HepG2 (cell line): ENCODE results near the gene UGGT1. TPM values are rescaled to one million over a fixed set of nuclear protein-coding genes. Genes with fewer than 3 reads are reported as not detected.

Source experiments
- ATAC-seq: fragments of 200-7000 bp; cut with Tn5 transposase; 3 replicates; pipeline ENCODE4 v1.9.1; 2020; ENCODE audit warnings: mild to moderate bottlenecking, moderate library complexity
- BruUV-seq: library from RNA; stranded (reverse); fragments of 400-500 nt; replicated peaks from 2 replicates; lab custom pipeline; 2021; lab: Mats Ljungman, UMichigan
- CTCF ChIA-PET: fragments of 300-600 bp; formaldehyde crosslinking; extraction: SDS; loops from one replicate; lab custom pipeline; 2021; ENCODE audit warnings: low total read pairs, inconsistent platforms, low intra/inter-chr PET ratio; lab: Yijun Ruan, JAX
- POLR2A ChIA-PET: fragments of 350-600 bp; sonication (Branson Sonifier 250); formaldehyde crosslinking; loops from one replicate; lab custom pipeline; 2020; ENCODE audit warnings: antibody characterized with exemption, inconsistent platforms; lab: Yijun Ruan, JAX
- DNase-seq: peaks from one replicate; pipeline ENCODE4 v3.0.0-alpha.2; 2015; ENCODE audit warnings: low spot score
- FAIRE-seq: peaks from 3 replicates; lab custom pipeline; 2011; peaks lifted over from hg19 to GRCh38; lab: Jason Lieb, UNC
- H2AFZ ChIP-seq: one replicate; pipeline ENCODE4 v1.6.1; 2011; ENCODE audit warnings: low read length, inconsistent platforms
- H3K27ac ChIP-seq: fragments of 300-600 bp; 3 replicates; pipeline ENCODE4 v1.8.0; 2011; ENCODE audit warnings: mixed run types, mild to moderate bottlenecking, mixed read lengths, low read length, inconsistent platforms; ENCODE audit not compliant: insufficient read depth; ENCODE audit errors: extremely low read length
- H3K27me3 ChIP-seq, 2 experiments: fragments of 200-600 bp in 1 of 2; 2 replicates in 1 of 2; 3 replicates in 1 of 2; pipeline versions ENCODE4 v1.6.0 to v1.8.0; 2011; ENCODE audit warnings: low read length in 2 of 2, mild to moderate bottlenecking in 2 of 2, moderate library complexity in 2 of 2, inconsistent platforms in 1 of 2; ENCODE audit not compliant: insufficient read depth in 2 of 2, control insufficient read depth in 1 of 2
- H3K36me3 ChIP-seq, 2 experiments: fragments of 200-600 bp in 1 of 2; replicated peaks in 1 of 2; 2 replicates in 1 of 2; 3 replicates in 1 of 2; pipeline versions ENCODE4 v1.5.1 to v1.8.0; 2011; ENCODE audit warnings: low read length in 2 of 2, inconsistent platforms in 1 of 2; ENCODE audit not compliant: insufficient read depth in 2 of 2, control insufficient read depth in 1 of 2
- H3K4me1 ChIP-seq: 2 replicates; pipeline ENCODE4 v1.5.1; 2012; ENCODE audit warnings: low read length, inconsistent platforms; ENCODE audit not compliant: insufficient read depth
- H3K4me2 ChIP-seq: 2 replicates; pipeline ENCODE4 v1.6.0; 2011; ENCODE audit warnings: low read depth, low read length, inconsistent platforms
- H3K4me3 ChIP-seq, 3 experiments: fragments of 200-600 bp in 1 of 3; sonication (generic), shearing (Covaris generic) in 1 of 3; replicated peaks in 1 of 3; 2 replicates each; pipeline ENCODE4 v1.5.1; 2011 to 2016; ENCODE audit warnings: low read length in 3 of 3, inconsistent platforms in 2 of 3, low read depth in 2 of 3, mild to moderate bottlenecking in 2 of 3, control low read depth in 1 of 3, mixed read lengths in 1 of 3; ENCODE audit not compliant: insufficient read depth in 1 of 3
- H3K79me2 ChIP-seq: one replicate; pipeline ENCODE4 v1.6.1; 2011; ENCODE audit warnings: low read length, inconsistent platforms; ENCODE audit not compliant: insufficient read depth
- H3K9ac ChIP-seq: 2 replicates; pipeline ENCODE4 v1.6.0; 2011; ENCODE audit warnings: mild to moderate bottlenecking, low read depth, low read length, inconsistent platforms; ENCODE audit not compliant: insufficient read depth
- H3K9me3 ChIP-seq: 2 replicates; pipeline ENCODE4 v1.5.1; 2012; ENCODE audit warnings: mild to moderate bottlenecking, low read length
- H4K20me1 ChIP-seq: 2 replicates; pipeline ENCODE4 v1.6.0; 2011; ENCODE audit warnings: inconsistent platforms, mild to moderate bottlenecking, low read length, moderate library complexity; ENCODE audit not compliant: insufficient read depth
- AHR ChIP-seq: IDR thresholded peaks from 2 replicates; pipeline ENCODE4 v1.6.1; 2018; ENCODE audit warnings: missing genetic modification reagents, missing compliant biosample characterization
- ATF6 ChIP-seq: sonication (generic); formaldehyde crosslinking; conservative IDR thresholded peaks from 2 replicates; pipeline ENCODE4 v1.4.0; 2020; ENCODE audit warnings: missing genetic modification reagents
- MED13 ChIP-seq: sonication (generic); formaldehyde crosslinking; IDR thresholded peaks from 2 replicates; pipeline ENCODE4 v1.5.0; 2020; ENCODE audit warnings: missing genetic modification reagents
- MLXIP ChIP-seq: sonication (generic); formaldehyde crosslinking; IDR thresholded peaks from 2 replicates; pipeline ENCODE4 v1.9.0; 2021; ENCODE audit warnings: missing genetic modification reagents, borderline replicate concordance
- NFE2 ChIP-seq: sonication (generic); formaldehyde crosslinking; IDR thresholded peaks from 2 replicates; pipeline ENCODE4 v1.4.0; 2020; ENCODE audit warnings: missing genetic modification reagents
- ONECUT2 ChIP-seq: sonication (generic); formaldehyde crosslinking; IDR thresholded peaks from 2 replicates; pipeline ENCODE4 v1.4.0; 2020; ENCODE audit warnings: missing genetic modification reagents
- PRPF4 ChIP-seq: fragments of 200-400 bp; formaldehyde crosslinking; IDR thresholded peaks from 2 replicates; pipeline ENCODE4 v1.6.1; 2016; ENCODE audit warnings: low read length, low read depth; ENCODE audit not compliant: poor library complexity, severe bottlenecking
- SAP130 ChIP-seq: IDR thresholded peaks from 2 replicates; pipeline ENCODE4 v1.6.1; 2016; ENCODE audit warnings: low read depth
- TIGD3 ChIP-seq: sonication (generic); formaldehyde crosslinking; IDR thresholded peaks from 2 replicates; pipeline ENCODE4 v1.5.1; 2020; ENCODE audit warnings: mild to moderate bottlenecking, missing genetic modification reagents, borderline replicate concordance
- ZNF282 ChIP-seq: fragments of 450-650 bp; IDR thresholded peaks from 2 replicates; pipeline ENCODE4 v1.6.1; 2018; ENCODE audit not compliant: partially characterized antibody
- ZNF335 ChIP-seq: sonication (generic); formaldehyde crosslinking; IDR thresholded peaks from 2 replicates; pipeline ENCODE4 v1.4.0; 2020; ENCODE audit warnings: missing genetic modification reagents
- ZNF7 ChIP-seq: IDR thresholded peaks from 2 replicates; pipeline ENCODE4 v1.6.1; 2016; ENCODE audit warnings: missing biosample characterization, missing genetic modification reagents
- ZNF839 ChIP-seq: sonication (generic); formaldehyde crosslinking; IDR thresholded peaks from 2 replicates; pipeline ENCODE4 v1.4.0; 2020; ENCODE audit warnings: missing genetic modification reagents, mild to moderate bottlenecking, borderline replicate concordance
- ZNF879 ChIP-seq: sonication (generic); formaldehyde crosslinking; IDR thresholded peaks from 2 replicates; pipeline ENCODE4 v1.8.1; 2023; ENCODE audit warnings: missing genetic modification reagents
- WGBS: methylation state at CpG from one replicate; pipeline ENCODE4 v1.1.6; 2017; ENCODE audit warnings: low lambda C conversion rate; 5-methylcytosine and 5-hydroxymethylcytosine counted together
- in situ Hi-C: cut with HindIII; loops from 2 replicates; pipeline ENCODE4 v1.10.0; 2017; ENCODE audit warnings: low pct_unique_long_range_greater_than_20kb; ENCODE audit not compliant: extremely low pct_ligation_motif_present
- intact Hi-C: fragments of 100-400 bp; cut with micrococcal nuclease; formaldehyde crosslinking; loops from one replicate; pipeline ENCODE4 v1.10.0; 2022; ENCODE audit not compliant: unreplicated experiment
- polyA plus RNA-seq, 8 experiments: library from polyadenylated mRNA; depleted of rRNA in 3 of 8; stranded (reverse) in 7 of 8; unstranded in 1 of 8; fragments of >200 nt; fragmentation: Illumina TruSeq in 4 of 8; extraction: Trizol in 4 of 8; gene quantifications; 2 replicates each; pipeline versions ENCODE4 v1.2.1 to v1.2.3, GENCODE V29; 2011 to 2016; ENCODE audit warnings: low read depth in 4 of 8, missing spikeins in 1 of 8, mixed read lengths in 1 of 8; ENCODE audit not compliant: insufficient read depth in 1 of 8
- total RNA-seq, 5 experiments: library from RNA; depleted of rRNA; stranded (reverse); fragments of >200 nt; fragmentation: Illumina TruSeq; extraction: Trizol; gene quantifications; 2 replicates each; pipeline ENCODE4 v1.2.3, GENCODE V29; 2016; ENCODE audit warnings: low read depth in 1 of 5
- TF ChIP-seq, protein P1 (sequence below): sonication (generic); formaldehyde crosslinking; IDR thresholded peaks from 2 replicates; pipeline ENCODE4 v1.5.0; 2020; ENCODE audit warnings: mild to moderate bottlenecking, missing genetic modification reagents

Gene UGGT1
- total and polyA plus RNA-seq, 2 of the 13 experiments (the other 11 are each of a cell fraction or from before 2014, with no cell fraction given): 35.8 to 83.2 TPM

DNA sequence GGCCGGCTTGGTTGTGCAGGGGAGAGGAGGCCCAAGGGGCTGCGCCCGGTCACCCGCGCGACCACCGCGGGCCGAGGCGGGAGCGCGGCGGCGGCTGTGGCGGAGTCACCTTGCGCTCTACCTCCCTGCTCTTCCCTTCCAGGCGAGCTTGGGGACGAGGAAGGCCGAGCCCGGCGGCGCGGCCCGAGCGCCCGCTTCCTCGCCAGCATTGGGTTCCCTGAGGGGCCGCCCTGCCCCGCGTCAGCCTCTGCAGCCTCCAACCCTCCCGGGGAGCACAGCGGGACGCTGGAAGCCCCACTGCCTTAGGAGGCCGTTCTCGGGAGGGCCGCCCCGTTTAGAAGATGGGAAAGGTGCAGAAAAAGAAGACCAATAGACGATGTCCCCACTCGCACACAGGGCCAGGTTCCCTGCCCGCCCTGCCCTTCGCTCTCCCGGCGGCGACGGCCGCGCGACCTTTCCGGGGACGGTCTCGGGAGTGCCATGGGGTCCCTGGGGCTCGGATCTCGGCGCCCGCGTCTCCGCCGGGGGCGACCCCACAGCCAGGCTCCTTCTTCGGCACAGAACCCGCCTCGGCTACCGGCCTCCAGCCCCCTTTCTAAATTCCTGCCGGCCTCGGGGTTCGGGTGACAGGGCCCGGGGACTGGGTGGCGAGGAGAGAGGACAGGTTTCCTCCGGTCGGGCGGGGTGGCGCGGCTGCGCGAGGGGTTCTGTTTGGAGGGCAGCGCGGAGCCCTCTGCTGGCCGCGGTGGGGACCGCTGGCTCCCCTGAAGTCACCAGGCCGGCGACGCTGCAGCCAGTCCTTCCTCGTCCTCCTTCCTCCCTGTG is 142.2 kb downstream of the UGGT1 start:
- in situ Hi-C loops: loop anchor here (10.0 kb wide), 1 partner anchor 58 kb away; no protein-coding TSS in a partner anchor
- TF ChIP-seq ONECUT2 (CRISPR knock-in tag): peak; percentile 47; the same call in 1 of the 2 replicates
- TF ChIP-seq MLXIP (CRISPR knock-in tag): no peak
- TF ChIP-seq AHR: no peak; the same call in 1 of the 2 replicates
- peak; percentile 94; the same call in 1 of the 2 replicates for TF ChIP-seq TIGD3 (CRISPR knock-in tag)
- no peak for TF ChIP-seq NFE2
- TF ChIP-seq PRPF4: no peak
- TF ChIP-seq SAP130 (CRISPR knock-in tag): peak; percentile 74
- TF ChIP-seq ZNF839 (CRISPR knock-in tag): peak; percentile 93; the same call in 1 of the 2 replicates
- TF ChIP-seq MED13 (CRISPR knock-in tag): peak; percentile 91
- TF ChIP-seq ZNF7 (CRISPR knock-in tag): no peak
- no peak for TF ChIP-seq ATF6
- TF ChIP-seq ZNF879 (CRISPR knock-in tag): peak; percentile 92
- TF ChIP-seq ZNF335: no peak
- no peak for TF ChIP-seq ZNF282
- TF ChIP-seq, protein P1, sequence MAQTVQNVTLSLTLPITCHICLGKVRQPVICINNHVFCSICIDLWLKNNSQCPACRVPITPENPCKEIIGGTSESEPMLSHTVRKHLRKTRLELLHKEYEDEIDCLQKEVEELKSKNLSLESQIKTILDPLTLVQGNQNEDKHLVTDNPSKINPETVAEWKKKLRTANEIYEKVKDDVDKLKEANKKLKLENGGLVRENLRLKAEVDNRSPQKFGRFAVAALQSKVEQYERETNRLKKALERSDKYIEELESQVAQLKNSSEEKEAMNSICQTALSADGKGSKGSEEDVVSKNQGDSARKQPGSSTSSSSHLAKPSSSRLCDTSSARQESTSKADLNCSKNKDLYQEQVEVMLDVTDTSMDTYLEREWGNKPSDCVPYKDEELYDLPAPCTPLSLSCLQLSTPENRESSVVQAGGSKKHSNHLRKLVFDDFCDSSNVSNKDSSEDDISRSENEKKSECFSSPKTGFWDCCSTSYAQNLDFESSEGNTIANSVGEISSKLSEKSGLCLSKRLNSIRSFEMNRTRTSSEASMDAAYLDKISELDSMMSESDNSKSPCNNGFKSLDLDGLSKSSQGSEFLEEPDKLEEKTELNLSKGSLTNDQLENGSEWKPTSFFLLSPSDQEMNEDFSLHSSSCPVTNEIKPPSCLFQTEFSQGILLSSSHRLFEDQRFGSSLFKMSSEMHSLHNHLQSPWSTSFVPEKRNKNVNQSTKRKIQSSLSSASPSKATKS (CRISPR knock-in tag): no peak

More for the DNA sequence above, 142.2 kb downstream of the UGGT1 start:
- ChIA-PET POLR2A (interaction anchor here (0.8 to 1.3 kb wide), 5 partner anchors 38 to 76 kb away, joined by 4 to 6 read pairs (median 4); no protein-coding TSS in a partner anchor), CTCF (interaction anchor here (0.7 to 2.2 kb wide), 4 partner anchors 54 to 169 kb away, joined by 3 to 30 read pairs (median 12); no protein-coding TSS in a partner anchor)
- Histone ChIP-seq H3K4me1 (peaks cover 38% of the 10 kb centered on the region), H2AFZ (no peak overlapping the region), H3K79me2 (no peaks in the 10 kb centered on the region), H3K36me3 (no peaks in the 10 kb centered on the region), H4K20me1 (no peaks in the 10 kb centered on the region), H3K27me3 (no peaks in the 10 kb centered on the region), H3K9ac (peak overlapping the region; percentile 93), H3K4me2 (peak overlapping the region; percentile 89), H3K4me3 (peak overlapping the region; percentile 71 to 89 (median 72)), H3K9me3 (no peaks in the 10 kb centered on the region), H3K27ac (peak overlapping the region; percentile 78)
- intact Hi-C loops: loop anchor here (1.0 to 5.0 kb wide), 5 partner anchors 36 to 170 kb away; partner anchors contain the start of gene UGGT1
- ATAC-seq (peak; percentile 96), DNase-seq (peak; percentile 78), FAIRE-seq (peak; percentile 36)
- BruUV-seq: TSS peak; percentile 85
- WGBS: 5% methylated on average over 56 of the region's 84 CpGs
